GM18868 (cell line): ENCODE results near the gene CDK5RAP3.
A peak's percentile ranks its signal among the peaks of the same experiment; 100 is the strongest.

Experiments
- ATAC-seq: cut with Tn5 transposase; IDR thresholded peaks from one replicate; pipeline ENCODE4 v1.9.1; 2021; ENCODE audit warnings: mild to moderate bottlenecking, moderate library complexity; ENCODE audit not compliant: unreplicated experiment

Gene CDK5RAP3

DNA sequence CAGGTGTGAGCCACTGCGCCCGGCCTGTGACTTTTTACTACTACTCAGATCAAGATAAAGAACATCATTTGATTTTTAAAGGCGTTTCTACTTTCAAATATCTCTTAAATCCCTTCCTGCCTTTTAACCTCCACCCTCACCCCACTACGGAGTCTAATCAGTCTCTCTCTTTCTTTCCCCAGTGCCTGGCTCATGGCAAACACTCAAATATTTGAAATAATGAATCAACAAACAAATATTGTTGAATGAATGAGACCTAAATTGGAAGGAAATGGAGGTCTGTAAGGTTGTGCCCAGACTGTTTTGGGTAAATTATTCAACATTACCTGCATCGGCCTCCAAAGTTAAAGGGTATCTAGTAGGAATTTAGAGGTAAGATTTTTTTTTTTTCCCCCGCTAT lies 52.0 kb downstream of the CDK5RAP3 start:
- no peak for ATAC-seq

DNA sequence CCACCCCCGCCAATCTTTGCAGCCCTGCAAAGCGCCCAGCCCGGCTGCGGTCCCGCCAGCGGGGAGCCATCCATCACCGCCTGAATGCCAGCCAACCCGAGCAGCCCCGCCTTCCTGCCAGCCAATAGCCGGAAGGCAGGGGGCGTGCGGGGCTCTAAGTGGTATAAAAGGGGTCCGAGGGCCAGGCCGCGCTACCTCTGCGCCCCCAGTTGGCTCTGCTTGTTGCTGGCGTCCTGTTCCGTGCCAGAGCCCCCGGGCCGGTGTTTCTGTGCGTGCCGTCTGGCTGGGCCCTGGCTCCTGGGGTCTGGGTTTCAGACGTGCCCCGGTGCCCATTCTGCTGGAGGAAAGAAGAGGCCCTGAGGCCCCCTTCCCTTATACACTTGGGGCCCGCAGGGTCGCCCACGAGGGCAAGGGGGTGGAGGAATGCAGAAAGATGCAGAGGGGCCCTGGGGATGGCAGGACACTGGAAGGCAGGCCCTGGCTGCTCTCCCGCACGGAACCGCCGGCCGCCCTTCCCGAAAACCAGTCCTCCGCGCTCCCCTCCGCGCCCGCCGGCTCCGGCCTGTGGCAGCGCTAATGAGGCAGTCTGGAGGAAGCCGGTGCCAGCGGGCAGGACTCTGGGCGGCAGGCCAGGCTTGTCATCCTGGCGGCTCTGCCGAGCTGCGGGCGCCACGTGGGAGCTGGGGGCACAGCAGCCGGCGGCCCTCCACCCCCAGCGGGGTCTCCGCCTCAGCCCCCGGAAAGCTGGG lies 52.7 kb downstream of the CDK5RAP3 start:
- no peak for ATAC-seq

DNA sequence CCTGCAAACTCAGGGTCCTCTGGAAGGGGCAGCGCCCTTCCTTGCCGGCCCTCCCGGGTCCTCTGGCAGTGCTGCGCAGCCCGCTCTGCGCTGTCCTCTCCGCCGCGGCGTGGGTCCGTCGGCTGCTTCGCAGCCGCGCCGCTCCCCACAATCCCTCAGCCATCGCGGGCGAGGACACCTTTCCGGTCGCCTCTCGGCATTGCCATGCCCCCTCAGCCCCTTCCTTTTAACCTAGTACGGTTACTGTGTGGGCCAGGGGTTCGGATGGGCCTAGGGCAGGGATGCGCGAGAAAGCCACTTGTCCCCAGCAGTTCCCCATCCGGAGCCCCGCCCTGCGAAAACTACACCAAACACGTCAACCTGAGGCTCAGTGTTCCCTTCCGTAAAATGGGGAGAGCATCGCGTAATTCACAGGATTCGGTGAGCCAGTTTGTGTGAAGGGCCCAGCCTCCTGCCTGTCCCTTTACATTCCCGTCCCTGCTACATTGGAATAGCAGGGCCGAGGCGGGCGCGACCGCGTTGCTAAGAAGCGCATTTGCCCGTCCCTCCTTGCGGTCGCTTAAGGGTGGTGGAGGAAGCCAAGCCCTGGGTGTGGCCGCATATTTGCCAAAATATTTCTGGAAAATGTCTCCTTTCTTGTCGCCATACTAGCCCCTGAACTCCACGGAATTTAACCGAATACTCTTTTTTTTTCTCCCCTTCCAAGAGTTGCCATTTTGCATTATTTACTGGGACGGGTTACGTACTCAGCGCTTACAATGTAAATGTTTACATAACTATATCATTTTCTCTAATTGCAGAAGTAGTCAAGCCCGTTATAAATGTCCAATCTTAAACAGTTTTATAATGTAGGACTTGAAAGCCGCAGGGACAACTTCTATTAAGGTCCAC lies 53.5 kb downstream of the CDK5RAP3 start:
- ATAC-seq: peak; percentile 9

DNA sequence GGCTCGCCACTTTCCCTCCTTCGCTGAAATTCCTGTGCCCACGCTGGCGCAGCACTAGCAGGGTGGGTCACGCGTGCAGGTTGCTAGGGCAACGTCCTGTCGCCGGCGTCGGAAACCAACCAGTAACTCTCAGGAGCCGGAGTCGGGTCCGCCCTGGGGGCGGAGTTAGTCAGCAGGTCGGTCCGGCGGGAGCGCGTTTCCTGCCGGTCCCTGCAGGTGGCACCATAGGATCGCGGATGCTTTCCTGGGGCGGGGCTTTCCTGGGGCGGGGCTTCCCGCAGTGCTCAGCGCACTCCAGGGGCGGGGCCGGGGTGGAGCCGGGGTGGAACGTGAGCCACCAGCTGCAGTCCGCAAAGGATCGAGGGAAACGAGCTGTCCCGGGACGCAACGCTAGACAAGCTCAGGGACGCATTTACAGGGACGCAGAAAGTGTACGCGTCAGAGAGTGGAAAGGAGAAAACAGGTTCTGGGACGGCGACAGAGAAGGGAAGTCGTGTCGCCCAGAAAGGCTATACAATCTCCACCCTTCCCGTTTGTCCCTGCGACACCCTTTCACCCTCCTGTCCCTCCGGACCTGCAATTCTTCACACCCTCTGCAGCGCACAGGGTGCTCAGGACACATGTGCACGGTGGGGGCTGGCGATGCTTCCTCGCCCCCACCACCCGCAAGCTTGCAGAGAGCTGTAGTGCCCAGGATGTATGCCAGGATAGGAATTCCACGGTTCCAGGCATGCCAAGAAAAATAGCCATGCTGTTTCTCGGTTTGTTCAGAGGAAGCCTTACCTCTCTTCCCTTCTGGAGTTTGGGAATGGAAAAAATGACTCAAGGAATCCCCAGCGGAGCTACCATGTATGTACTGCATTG lies 54.4 kb downstream of the CDK5RAP3 start:
- peak; percentile 84 for ATAC-seq

DNA sequence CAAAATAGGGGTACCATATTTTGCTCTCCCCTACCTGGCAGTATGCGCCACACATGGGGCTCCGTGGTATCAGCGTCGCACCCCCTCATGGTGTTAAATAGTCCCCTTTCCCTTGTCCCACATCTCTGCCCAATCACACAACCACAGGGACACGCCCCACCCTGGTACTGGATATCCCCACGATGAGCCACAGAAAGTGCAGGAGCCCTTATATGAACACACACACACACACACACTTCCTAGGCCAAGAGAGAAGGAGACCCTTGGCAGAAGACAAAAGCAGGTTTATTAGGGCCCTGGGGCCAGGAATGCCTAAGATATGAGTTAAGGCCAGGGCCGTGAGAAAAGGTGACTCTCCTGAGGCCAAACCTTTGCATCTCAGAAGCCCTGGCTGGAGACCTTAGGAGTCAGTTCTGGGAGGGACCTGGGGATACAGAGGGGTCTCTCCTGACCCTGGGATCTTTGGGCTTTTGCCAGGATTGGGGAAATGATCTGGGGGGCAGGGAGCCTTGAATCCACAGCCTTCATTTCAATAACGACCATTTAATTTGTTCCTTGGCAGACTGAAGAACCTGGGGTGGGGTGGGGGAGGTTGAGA lies 55.1 kb downstream of the CDK5RAP3 start:
- ATAC-seq: no peak

DNA sequence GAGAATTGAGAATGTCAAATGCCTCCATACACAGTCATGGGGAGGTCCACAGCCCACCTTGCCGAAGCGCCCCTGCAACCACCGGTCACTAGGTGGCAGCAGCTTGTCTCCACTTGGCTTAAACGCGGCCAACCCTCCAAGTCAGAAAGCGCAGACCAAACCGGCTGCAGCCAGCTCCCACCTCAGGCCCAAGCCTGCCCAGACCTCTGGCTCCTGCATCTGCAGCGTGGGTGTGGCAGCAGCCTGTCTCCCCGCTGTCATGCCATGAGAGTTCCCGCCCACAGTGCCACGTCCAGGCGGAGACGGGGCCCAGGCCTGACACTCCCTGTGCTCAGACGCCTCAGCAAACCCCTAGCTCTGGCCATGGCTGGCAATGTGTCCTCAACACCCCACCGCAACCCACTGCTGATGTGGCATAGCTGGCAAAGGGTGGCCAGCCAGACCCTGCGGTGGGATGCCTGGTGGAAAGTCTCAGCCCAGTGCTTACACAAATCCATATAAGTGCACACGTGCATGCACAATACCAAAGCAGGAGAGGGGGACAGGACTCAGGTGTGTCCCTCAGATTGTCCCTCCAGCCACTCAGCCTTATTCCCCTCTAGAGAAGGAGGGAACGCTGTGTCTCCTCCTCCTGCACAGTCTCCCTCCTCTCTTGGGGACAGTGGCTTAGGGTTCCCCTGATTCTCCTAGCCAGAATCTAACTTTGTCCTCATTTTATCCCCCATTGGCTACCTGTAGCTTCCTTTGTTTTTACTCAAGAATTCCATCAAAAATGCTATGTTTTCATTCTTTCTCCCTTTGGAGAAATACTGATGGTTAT lies 55.8 kb downstream of the CDK5RAP3 start:
- ATAC-seq: no peak

DNA sequence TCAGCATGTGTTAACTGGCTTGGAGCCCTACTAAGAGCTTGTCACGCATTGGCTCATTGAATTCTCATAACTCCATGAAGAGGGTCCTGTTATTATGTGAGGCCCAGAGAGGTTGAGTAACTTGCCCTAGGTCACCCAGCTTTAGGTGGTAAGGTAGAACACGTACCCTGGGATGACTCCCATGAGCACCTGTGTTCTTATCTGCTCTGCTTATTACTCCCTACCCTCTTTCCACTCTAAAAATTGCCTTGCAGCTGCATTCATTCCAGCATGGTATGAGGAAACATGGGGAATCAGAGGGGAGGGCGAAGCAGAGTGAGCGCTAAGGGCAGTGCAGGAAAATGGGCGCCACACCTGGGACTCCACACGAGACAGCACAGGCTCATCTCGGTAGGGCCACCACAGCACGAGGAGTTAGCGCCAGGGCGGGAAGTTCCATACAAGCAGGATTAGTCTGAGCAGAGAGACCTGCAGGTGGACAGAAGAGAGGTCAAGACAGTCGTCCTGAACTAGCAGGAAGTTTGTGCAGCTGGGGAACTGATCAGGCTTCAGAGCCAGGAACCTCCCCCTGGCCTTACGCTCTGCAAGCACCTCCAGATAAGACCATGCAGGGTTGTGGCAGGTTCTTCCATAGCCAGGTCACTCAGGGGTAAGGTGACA lies 56.5 kb downstream of the CDK5RAP3 start:
- ATAC-seq: no peak

DNA sequence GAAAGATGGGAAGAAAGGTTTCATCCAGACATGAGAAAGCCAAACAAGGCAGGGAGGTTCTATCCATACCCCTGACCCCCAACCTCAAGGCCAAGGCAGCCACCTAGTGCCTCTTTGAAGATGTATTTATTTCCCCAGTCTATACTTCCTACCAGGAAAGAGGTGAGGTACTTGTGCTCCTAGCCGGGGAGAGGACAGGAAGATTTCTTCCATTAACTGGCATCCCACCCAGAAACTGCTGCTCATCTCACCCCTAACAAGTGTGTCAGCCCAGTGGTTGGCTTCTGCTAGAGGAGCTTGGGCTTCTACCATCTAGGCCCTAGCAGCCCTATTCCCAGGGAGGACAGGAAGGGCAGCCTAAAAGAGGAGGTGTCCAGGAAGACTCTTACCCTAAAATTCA lies 57.8 kb downstream of the CDK5RAP3 start:
- no peak for ATAC-seq

DNA sequence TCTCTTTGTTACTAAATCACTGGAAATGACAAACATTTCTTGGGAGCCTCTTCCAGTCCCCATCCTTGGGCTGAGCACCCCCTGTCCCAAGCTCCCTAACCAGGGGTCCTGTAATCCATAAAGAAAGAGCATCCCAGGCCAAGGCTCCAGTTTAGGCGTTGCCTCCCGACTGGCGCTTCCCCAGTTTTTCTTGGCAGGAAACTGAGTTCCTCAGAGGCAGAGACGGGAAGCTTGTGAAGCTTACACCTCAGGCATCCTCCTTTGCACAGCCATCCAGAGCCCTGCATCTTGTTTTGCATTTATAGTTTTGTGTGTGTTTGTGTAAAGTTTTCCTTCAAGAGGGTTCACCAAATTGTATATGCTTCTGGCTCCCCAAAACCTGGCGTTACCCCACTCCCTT lies 59.6 kb downstream of the CDK5RAP3 start:
- no peak for ATAC-seq
